HG03108 (cell line): ENCODE results near the gene GLP1R.

Experiments used
- ATAC-seq: cut with Tn5 transposase; IDR thresholded peaks from one replicate; pipeline ENCODE4 v1.9.1; 2021; ENCODE audit warnings: moderate library complexity; ENCODE audit not compliant: unreplicated experiment

Gene GLP1R

GRCh38 chr6:39085129-39085797, 36.7 kb downstream of the GLP1R start:
- no peak for ATAC-seq

- no peak for ATAC-seq
Measured at GRCh38 chr6:39086294-39086693, 37.7 kb downstream of the GLP1R start.

GRCh38 chr6:39086711-39087110, 38.1 kb downstream of the GLP1R start:
- no peak for ATAC-seq

- no peak for ATAC-seq
Measured at GRCh38 chr6:39087197-39087596, 38.6 kb downstream of the GLP1R start.

- ATAC-seq, result no peak
Measured at GRCh38 chr6:39088331-39088730, 39.8 kb downstream of the GLP1R start.

- no peak for ATAC-seq
Measured at GRCh38 chr6:39090036-39090435, 41.5 kb downstream of the GLP1R start.

GRCh38 chr6:39091220-39091619, 42.6 kb downstream of the GLP1R start:
- no peak for ATAC-seq

GRCh38 chr6:39092124-39092523, 43.5 kb downstream of the GLP1R start:
- no peak for ATAC-seq

GRCh38 chr6:39093149-39093708, 44.6 kb downstream of the GLP1R start:
- ATAC-seq, result no peak

GRCh38 chr6:39095578-39095977, 47.0 kb downstream of the GLP1R start:
- ATAC-seq, result no peak

- no peak for ATAC-seq
Measured at GRCh38 chr6:39100358-39100757, 51.8 kb downstream of the GLP1R start.

- peak; percentile 24 for ATAC-seq
Measured at GRCh38 chr6:39102071-39102820, 53.7 kb downstream of the GLP1R start.

- peak; percentile 78 for ATAC-seq
Measured at GRCh38 chr6:39102821-39103136, 54.2 kb downstream of the GLP1R start.

GRCh38 chr6:39104528-39104927, 55.9 kb downstream of the GLP1R start:
- no peak for ATAC-seq

- ATAC-seq, result no peak
Measured at GRCh38 chr6:39107034-39107433, 58.5 kb downstream of the GLP1R start.

- ATAC-seq, result no peak
Measured at GRCh38 chr6:39107641-39108040, 59.1 kb downstream of the GLP1R start.

GRCh38 chr6:39108041-39108839, 59.7 kb downstream of the GLP1R start:
- ATAC-seq, result no peak

- ATAC-seq, result no peak
Measured at GRCh38 chr6:39111280-39111679, 62.7 kb downstream of the GLP1R start.

- ATAC-seq, result no peak
Measured at GRCh38 chr6:39113788-39114187, 65.2 kb downstream of the GLP1R start.

GRCh38 chr6:39114388-39114703, 65.8 kb downstream of the GLP1R start:
- peak; percentile 13 for ATAC-seq

- ATAC-seq, result peak; percentile 91
Measured at GRCh38 chr6:39114704-39115599, 66.4 kb downstream of the GLP1R start, which contains the start of gene SAYSD1. TSS of gene SAYSD1 (minus strand) at chr6:39115186. CDS start at chr6:39115089, 97 bp downstream.
